GM13977 (cell line): ENCODE measurements around the gene GIPC2.

Experiments used
- DNase-seq: peaks from one replicate; pipeline ENCODE4 v3.0.0; 2012; ENCODE audit warnings: low spot score
- in situ Hi-C: fragments of 300-500 bp; cut with MboI; formaldehyde crosslinking; loops from one replicate; pipeline ENCODE4 v1.12.0; 2022; ENCODE audit warnings: low sequenced_read_pairs, low pct_unique_long_range_greater_than_20kb, mixed read lengths, inconsistent platforms; ENCODE audit not compliant: unreplicated experiment
- TF ChIP-seq, protein P1 (sequence below): IDR thresholded peaks from 2 replicates; pipeline ENCODE4 v1.5.1; 2012; ENCODE audit warnings: mild to moderate bottlenecking, control low read depth; ENCODE audit not compliant: insufficient read depth; ENCODE audit errors: extremely low read depth, missing control alignments

The GIPC2 gene

GRCh38 chr1:78071696-78072095, 25.9 kb downstream of the GIPC2 start:
- TF ChIP-seq, protein P1, sequence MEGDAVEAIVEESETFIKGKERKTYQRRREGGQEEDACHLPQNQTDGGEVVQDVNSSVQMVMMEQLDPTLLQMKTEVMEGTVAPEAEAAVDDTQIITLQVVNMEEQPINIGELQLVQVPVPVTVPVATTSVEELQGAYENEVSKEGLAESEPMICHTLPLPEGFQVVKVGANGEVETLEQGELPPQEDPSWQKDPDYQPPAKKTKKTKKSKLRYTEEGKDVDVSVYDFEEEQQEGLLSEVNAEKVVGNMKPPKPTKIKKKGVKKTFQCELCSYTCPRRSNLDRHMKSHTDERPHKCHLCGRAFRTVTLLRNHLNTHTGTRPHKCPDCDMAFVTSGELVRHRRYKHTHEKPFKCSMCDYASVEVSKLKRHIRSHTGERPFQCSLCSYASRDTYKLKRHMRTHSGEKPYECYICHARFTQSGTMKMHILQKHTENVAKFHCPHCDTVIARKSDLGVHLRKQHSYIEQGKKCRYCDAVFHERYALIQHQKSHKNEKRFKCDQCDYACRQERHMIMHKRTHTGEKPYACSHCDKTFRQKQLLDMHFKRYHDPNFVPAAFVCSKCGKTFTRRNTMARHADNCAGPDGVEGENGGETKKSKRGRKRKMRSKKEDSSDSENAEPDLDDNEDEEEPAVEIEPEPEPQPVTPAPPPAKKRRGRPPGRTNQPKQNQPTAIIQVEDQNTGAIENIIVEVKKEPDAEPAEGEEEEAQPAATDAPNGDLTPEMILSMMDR = no peak
- in situ Hi-C loops = no loop called here
- DNase-seq = no peak

DNA sequence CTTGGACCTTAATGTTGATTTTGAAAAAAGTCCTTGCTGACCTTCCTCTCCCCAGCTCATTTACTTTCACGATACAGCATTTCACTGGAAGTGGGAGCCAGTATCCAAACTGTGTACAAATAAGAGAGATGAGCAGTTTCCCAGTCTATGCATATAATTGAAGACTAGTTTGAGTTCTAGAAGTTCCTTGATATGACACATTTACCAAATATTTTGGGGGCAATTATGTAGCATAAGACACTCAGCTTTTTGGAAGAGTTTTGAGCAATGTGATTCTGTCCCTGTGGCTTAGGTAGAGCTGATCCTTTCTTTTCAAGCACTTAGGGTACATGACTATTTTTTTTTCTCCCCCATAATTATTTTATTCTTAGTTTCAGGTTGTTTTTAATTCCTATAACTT, 26.4 kb downstream of the GIPC2 start:
- no peak for DNase-seq
- TF ChIP-seq, protein P1 = no peak
- in situ Hi-C loops = no loop called here

DNA sequence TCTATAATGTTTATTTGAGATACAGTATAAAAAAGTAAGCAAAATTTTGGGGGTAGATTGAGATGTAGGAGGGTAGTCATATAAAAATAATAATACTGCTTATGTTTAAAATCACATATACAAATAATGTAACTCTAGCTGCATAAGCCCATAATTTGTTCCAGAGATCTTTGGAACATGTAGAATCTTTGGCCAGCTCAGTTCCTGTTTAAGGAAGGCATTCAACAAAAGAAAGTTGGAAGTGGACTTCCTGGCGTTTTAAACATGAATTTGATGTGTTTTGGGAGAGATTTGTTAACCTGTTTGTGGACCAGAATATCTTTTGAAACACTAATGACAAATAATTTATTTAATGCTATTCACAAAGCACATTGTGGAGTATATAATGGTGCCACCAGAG, 27.7 kb downstream of the GIPC2 start:
- TF ChIP-seq, protein P1 = no peak
- in situ Hi-C loops = no loop called here
- no peak for DNase-seq

DNA sequence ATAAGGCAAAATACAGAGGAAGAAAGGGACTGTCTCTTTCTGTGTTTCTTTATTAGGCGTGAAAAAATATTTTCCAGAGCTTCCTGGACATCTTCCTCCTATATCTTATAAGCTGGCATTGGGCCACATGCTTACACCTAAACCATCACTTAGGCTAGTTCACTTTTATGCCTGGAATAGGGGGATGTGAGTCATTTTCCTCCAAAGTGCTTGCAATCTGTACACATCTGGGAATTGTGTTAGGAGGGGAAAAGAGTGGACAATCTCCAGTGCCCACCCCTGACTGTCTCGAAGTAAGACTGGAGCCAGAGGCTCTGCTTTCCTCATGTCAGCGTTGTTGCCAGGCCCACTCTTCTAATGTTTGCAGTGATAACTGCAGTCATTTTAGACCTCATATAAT, 29.9 kb downstream of the GIPC2 start:
- in situ Hi-C loops = no loop called here
- no peak for DNase-seq
- TF ChIP-seq, protein P1 = no peak

DNA sequence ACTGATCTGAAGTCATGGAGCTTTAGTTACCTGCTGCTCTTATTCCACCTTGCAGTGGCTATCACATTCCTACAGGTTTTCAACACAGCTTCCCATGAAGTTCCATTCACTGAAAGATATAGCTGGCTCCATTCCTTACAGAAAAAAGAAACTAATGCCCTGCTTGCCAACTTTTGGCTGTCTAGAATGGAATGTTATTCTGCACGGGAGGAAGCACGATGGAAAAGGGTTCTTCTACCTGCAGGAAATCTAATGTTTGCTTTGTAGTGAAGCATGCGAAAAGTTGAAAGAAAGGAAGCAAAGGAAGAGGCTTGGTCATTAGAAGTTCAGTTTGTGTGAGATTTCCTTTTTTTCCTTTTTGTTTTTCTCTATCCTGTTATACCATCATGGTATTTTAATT, 32.6 kb downstream of the GIPC2 start:
- no peak for DNase-seq
- TF ChIP-seq, protein P1 = no peak
- in situ Hi-C loops = no loop called here

DNA sequence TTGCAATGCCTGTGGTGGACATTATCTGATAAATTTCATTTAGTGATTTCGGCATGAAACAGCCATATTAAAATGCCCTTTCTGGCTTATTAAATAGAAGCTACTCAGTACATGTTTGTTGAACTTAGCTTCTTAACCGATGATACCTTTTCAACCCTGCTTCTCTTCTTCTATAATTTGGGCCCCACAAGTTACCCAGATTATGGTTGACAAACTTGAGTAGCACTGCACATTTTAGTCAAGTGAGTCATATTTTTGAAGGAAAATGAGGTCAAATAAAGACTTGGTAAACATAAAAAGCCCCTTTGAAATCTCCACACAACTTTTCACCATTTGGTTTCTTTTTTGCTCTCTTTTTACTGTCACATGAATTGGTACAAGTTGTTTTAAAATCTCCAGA, 33.8 kb downstream of the GIPC2 start:
- TF ChIP-seq, protein P1 = no peak
- in situ Hi-C loops = no loop called here
- no peak for DNase-seq

GRCh38 chr1:78080767-78081166, 35.0 kb downstream of the GIPC2 start:
- in situ Hi-C loops = no loop called here
- DNase-seq = no peak
- TF ChIP-seq, protein P1 = no peak
